Prostate gland (tissue), 2 donors: ENCODE data around the gene FCSK.

Experiments used
- POLR2AphosphoS5 ChIP-seq: sonication (generic); formaldehyde crosslinking; IDR thresholded peaks from one replicate; pipeline ENCODE4 v1.6.1; 2017; ENCODE audit warnings: antibody characterized with exemption
- TF ChIP-seq, protein P1 (sequence below), 4 experiments: fragments of 200-600 bp in 2 of 4; fragments of 450-650 bp in 2 of 4; sonication (generic) in 2 of 4; IDR thresholded peaks; 1 replicate in 3 of 4; 2 replicates in 1 of 4; pipeline ENCODE4 v1.5.1; 2016 to 2019; ENCODE audit warnings: antibody characterized with exemption in 4 of 4, mild to moderate bottlenecking in 2 of 4, moderate library complexity in 2 of 4

DNA sequence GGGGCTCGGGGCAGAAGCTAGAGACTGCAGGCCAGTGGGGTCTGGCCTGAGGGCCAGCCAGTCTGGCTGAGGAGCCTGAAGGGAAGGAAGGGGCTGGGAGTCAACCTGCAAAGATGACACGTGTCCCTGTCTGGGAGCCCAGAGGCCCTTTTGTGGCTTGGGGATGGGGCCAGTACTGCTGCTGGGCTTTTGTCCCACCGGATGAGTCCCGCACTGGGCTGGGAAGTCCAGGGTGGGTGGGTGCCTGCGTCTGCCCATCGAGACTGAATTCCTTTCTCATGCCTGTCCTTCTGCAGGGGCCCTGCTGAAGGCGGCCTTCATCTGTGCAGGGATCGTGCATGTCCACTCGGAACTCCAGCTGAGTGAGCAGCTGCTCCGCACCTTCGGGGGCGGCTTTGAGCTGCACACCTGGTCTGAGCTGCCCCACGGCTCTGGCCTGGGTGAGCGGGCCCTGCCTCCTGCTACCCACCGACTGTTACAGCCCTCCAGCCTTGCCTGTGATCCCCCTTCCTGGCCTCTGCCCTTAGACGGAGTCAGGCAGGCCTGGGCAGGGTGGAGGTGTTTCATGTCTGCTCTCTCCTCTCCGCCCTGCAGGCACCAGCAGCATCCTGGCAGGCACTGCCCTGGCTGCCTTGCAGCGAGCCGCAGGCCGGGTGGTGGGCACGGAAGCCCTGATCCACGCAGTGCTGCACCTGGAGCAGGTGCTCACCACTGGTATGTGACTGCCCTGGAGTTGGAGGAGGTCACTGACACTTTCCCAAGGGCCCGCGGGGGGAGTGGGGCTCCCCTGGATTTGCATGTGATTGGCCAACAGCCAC lies 20.9 kb downstream of the FCSK start:
- TF ChIP-seq, protein P1, sequence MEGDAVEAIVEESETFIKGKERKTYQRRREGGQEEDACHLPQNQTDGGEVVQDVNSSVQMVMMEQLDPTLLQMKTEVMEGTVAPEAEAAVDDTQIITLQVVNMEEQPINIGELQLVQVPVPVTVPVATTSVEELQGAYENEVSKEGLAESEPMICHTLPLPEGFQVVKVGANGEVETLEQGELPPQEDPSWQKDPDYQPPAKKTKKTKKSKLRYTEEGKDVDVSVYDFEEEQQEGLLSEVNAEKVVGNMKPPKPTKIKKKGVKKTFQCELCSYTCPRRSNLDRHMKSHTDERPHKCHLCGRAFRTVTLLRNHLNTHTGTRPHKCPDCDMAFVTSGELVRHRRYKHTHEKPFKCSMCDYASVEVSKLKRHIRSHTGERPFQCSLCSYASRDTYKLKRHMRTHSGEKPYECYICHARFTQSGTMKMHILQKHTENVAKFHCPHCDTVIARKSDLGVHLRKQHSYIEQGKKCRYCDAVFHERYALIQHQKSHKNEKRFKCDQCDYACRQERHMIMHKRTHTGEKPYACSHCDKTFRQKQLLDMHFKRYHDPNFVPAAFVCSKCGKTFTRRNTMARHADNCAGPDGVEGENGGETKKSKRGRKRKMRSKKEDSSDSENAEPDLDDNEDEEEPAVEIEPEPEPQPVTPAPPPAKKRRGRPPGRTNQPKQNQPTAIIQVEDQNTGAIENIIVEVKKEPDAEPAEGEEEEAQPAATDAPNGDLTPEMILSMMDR (IDR thresholded peaks at IDR 0.05): no peak
- no peak for TF ChIP-seq POLR2AphosphoS5
